Adipose tissue (tissue), 3 donors: ENCODE data around the gene MBOAT1. TPM values are rescaled to one million over a fixed set of nuclear protein-coding genes. Genes with fewer than 3 reads are reported as not detected.
"Not testable (repeated sequence)": the region's sequence is repeated elsewhere in the genome, so short reads cannot be mapped to it uniquely, and the experiment has no call there.

Source experiments
- H3K27ac ChIP-seq: one replicate; pipeline ENCODE4 v1.5.1; 2013; ENCODE audit warnings: low read depth, low read length
- WGBS, 3 donors: extraction: QIAGEN DNeasy Blood & Tissue Kit; methylation state at CpG; one replicate each; pipeline ENCODE4 v1.1.7; 2013; 5-methylcytosine and 5-hydroxymethylcytosine counted together
- polyA plus RNA-seq, 3 donors: library from polyadenylated mRNA; stranded (reverse); fragments of 200-250 nt; gene quantifications; one replicate each; pipeline ENCODE4 v1.2.3, GENCODE V29; 2013
- donor health status: healthy with polysubstance abuse.
- donor health status: Bipolar disorder and iron deficiency.
- donor health status: healthy.

Gene MBOAT1
- polyA plus RNA-seq, 3 donors = 2.6 to 3.2 (median 2.6) TPM

GRCh38 chr6:20159098-20159497 lies 53.2 kb downstream of the MBOAT1 start:
- WGBS, 3 donors = 74% methylated on average over 4 of the region's 4 CpGs
- H3K27ac ChIP-seq = no peak overlapping the region

DNA sequence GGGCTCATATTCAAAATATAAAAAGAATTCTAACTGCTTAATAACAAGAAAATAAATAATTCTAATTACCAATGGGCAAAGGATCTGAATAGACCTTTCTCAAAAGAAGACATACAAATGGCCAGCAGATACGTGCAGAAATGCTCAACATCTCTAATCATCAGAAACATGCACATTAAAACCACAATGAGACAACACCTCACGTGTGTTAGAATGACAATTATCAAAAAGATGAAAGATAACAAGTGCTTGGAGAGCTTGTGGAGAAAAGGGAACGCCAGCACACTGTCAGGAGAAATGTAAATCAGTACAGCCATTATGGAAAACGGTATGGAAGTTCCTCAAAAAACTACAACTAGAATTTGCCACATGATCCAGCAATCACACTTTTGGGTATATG lies 53.6 kb downstream of the MBOAT1 start:
- no peak overlapping the region for H3K27ac ChIP-seq
- WGBS, 3 donors = 91 to 96% (median 92%) methylated on average over 4 of the region's 4 CpGs

DNA sequence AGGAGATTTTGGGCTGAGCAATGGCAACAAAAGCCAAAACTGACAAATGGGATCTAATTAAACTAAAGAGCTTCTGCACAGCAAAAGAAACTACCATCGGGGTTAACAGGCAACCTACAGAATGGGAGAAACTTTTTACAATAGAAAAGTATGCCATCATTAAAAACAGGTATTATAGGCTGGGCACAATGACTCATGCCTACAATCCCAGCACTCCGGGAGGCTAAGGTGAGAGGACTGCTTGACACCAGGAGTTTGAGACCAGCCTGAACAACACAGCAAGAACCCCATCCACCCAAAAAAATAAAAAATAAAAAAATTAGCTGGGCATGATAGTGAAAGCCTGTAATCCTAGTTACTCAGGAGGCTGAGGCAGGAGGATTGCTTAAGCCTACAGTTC lies 55.4 kb downstream of the MBOAT1 start:
- H3K27ac ChIP-seq = no peak overlapping the region
- 89 to 96% (median 95%) methylated on average over 2 of the region's 2 CpGs for WGBS, 3 donors

GRCh38 chr6:20154753-20155152 lies 57.5 kb downstream of the MBOAT1 start:
- 89 to 94% (median 90%) methylated on average over 2 of the region's 2 CpGs for WGBS, 3 donors
- H3K27ac ChIP-seq = no peak overlapping the region

DNA sequence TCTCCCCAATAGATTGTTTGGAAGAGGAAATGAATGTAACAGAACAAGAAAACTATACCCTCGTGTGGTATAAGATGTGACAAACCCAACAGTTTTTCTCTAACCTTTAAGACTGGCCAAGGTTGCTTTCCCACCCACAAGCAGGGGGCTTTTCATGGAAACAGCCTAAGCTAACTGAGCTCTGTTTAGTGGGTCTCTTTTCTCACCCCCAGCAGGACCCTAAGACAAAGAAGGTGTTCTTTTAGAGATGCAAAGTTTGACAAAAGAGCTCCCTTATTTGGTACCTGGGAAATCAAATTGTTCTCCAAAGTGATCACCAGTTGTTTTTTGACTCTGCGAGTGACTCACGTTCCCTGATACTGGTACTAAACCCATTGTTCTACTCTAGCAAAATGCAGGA lies 59.1 kb downstream of the MBOAT1 start:
- WGBS, 3 donors = 89 to 96% (median 95%) methylated on average over 3 of the region's 3 CpGs
- H3K27ac ChIP-seq = no peak overlapping the region

- no peak overlapping the region for H3K27ac ChIP-seq
- WGBS, 3 donors = 64 to 86% (median 67%) methylated on average over 4 of the region's 4 CpGs
Measured at GRCh38 chr6:20148433-20148832, 63.8 kb downstream of the MBOAT1 start.

DNA sequence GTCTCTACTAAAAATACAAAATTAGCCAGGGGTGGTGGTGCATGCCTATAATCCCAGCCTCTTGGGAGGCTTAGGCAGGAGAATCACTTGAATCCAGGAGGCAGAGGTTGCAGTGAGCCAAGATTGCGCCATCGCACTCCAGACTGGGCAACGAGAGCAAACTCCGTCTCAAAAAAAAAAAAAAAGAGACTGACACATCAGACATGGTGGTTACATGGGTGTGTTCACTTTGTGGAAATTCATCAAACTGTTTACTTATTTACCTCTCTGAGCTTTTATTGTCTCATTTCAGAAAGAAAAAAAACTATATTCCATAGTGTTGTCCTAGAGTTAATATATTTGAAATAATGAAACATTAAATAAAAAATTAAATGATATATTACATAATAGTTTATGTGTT lies 64.8 kb downstream of the MBOAT1 start:
- no peak overlapping the region for H3K27ac ChIP-seq
- WGBS, 3 donors = 77 to 97% (median 87%) methylated on average over 4 of the region's 4 CpGs

DNA sequence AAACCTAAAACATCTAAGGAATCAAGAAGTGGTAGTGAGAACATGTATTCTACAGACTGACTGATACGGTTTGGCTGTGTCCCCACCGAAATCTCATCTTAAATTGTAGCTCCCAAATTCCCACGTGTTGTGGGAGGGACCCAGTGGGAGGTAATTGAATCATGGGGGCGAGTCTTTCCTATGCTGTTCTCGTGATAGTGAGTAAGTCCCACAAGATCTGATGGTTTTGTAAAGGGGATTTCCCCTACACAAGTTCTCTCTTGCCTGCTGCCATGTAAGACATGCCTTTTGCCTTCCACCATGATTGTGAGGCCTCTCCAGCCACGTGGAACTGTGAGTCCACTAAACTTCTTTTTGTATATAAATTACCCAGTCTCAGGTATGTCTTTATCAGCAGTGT lies 65.4 kb downstream of the MBOAT1 start:
- not testable (repeated sequence) for H3K27ac ChIP-seq
- WGBS, 3 donors = 93 to 98% (median 94%) methylated on average over 6 of the region's 6 CpGs

- 96 to 99% (median 98%) methylated on average over 2 of the region's 2 CpGs for WGBS, 3 donors
- H3K27ac ChIP-seq = no peak overlapping the region
Measured at GRCh38 chr6:20146291-20146690, 66.0 kb downstream of the MBOAT1 start.

- WGBS, 3 donors = 92 to 97% (median 95%) methylated on average over 4 of the region's 4 CpGs
Measured at GRCh38 chr6:20142866-20143265, 69.4 kb downstream of the MBOAT1 start.

GRCh38 chr6:20141931-20142330 lies 70.3 kb downstream of the MBOAT1 start:
- no peak overlapping the region for H3K27ac ChIP-seq
- 93 to 98% (median 96%) methylated on average over 2 of the region's 2 CpGs for WGBS, 3 donors

More at GRCh38 chr6:20142866-20143265, 69.4 kb downstream of the MBOAT1 start:
- no peak overlapping the region for H3K27ac ChIP-seq

GRCh38 chr6:20139127-20139963 lies 72.9 kb downstream of the MBOAT1 start:
- not testable (repeated sequence) for H3K27ac ChIP-seq
- 89 to 96% (median 90%) methylated on average over 11 of the region's 11 CpGs for WGBS, 3 donors

- no peak overlapping the region for H3K27ac ChIP-seq
- WGBS, 3 donors = 92 to 95% (median 92%) methylated on average over 4 of the region's 4 CpGs
Measured at GRCh38 chr6:20137837-20138236, 74.4 kb downstream of the MBOAT1 start.

DNA sequence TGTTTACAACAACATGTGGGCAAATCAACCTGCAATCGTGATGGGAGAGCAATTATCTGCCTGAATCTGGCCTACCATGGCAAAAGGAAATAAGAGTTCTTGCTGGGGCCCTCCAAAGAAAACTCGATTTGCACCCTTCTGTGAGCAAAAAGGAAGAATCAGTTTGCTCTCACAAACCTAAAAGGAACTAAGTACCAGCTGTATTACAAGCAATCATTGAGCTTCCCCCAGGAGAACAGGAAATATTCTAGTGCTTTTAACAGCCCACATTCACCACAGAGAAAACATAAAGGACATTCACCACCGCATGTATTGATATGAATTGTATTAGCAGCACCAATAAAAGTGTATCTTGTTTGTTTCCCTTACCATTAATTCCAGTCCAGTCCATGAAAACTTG lies 75.0 kb downstream of the MBOAT1 start:
- no peak overlapping the region for H3K27ac ChIP-seq
- 71 to 74% (median 71%) methylated on average over 3 of the region's 3 CpGs for WGBS, 3 donors

- H3K27ac ChIP-seq = no peak overlapping the region
- 54 to 82% (median 65%) methylated on average over 6 of the region's 6 CpGs for WGBS, 3 donors
Measured at GRCh38 chr6:20135677-20136268, 76.5 kb downstream of the MBOAT1 start.

DNA sequence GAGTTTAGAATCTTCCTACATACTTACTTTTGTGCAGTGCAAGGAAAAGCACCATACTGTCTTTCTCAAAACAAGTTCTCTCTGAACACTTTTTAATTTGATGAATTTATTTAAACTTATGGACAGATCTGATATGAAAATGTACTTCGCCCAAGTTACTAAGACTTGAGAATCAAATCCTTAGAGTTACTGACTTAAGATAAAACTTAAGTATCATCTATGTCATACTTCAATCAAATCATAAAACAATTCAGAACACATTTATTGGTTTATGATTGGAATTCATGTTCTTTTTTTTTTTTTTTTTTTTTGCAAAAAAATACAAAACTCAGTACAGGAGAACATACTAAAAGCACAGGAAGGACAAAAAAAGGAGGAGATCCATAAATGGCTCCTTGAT lies 77.7 kb downstream of the MBOAT1 start:
- WGBS, 3 donors = 95 to 99% (median 96%) methylated on average over 1 of the region's 1 CpG
- no peak overlapping the region for H3K27ac ChIP-seq

GRCh38 chr6:20129290-20130088 lies 82.8 kb downstream of the MBOAT1 start:
- 67 to 88% (median 76%) methylated on average over 7 of the region's 7 CpGs for WGBS, 3 donors
- H3K27ac ChIP-seq = no peak overlapping the region

DNA sequence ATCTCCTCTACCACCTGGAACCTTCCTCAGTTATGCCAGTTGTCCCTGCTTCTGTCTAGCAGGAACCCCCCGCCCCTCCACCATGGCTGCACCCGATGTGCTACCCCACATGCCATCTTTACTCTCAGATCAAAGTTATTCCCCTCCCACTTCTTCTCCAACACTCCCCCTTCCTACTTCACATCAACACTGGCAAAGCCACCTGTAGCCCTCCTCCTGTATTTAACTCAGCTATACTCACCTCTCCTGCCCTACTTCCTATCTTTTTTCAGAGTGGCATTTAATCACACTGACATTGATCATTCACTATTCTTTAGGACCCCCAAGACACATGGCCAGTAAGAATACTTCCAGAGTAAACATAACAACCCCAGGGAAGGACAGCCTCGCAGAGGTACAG lies 84.3 kb downstream of the MBOAT1 start:
- WGBS, 3 donors = 69 to 94% (median 94%) methylated on average over 3 of the region's 3 CpGs

More for the DNA sequence above, 84.3 kb downstream of the MBOAT1 start:
- H3K27ac ChIP-seq = no peak overlapping the region
